IMR-90 (cell line): ENCODE data around the gene BTBD9. TPM values are rescaled to one million over a fixed set of nuclear protein-coding genes. Genes with fewer than 3 reads are reported as not detected.

Source experiments
- ATAC-seq: fragments of 200-7000 bp; cut with Tn5 transposase; 2 replicates; pipeline ENCODE4 v1.9.1; 2020; ENCODE audit warnings: low read depth, mild to moderate bottlenecking, moderate library complexity
- BruUV-seq: library from RNA; stranded (reverse); fragments of 400-500 nt; replicated peaks from 2 replicates; lab custom pipeline; 2021; lab: Mats Ljungman, UMichigan
- CTCF ChIA-PET: fragments of 300-600 bp; formaldehyde crosslinking; extraction: SDS; loops from one replicate; lab custom pipeline; 2021; ENCODE audit warnings: antibody characterized with exemption; lab: Yijun Ruan, JAX
- POLR2A ChIA-PET: fragments of 300-600 bp; sonication (Branson Sonifier 250); formaldehyde crosslinking; loops from one replicate; lab custom pipeline; 2022; ENCODE audit warnings: antibody characterized with exemption; ENCODE audit not compliant: unreplicated experiment; lab: Charles Lee
- DNase-seq: peaks from one replicate; pipeline ENCODE4 v3.0.0; 2013
- H2AFZ ChIP-seq: replicated peaks from 2 replicates; pipeline ENCODE3; 2013; ENCODE audit warnings: low read length, mild to moderate bottlenecking; ENCODE audit not compliant: poor library complexity
- H2AK5ac ChIP-seq: 2 replicates; pipeline ENCODE4 v1.6.1; 2013; ENCODE audit warnings: low read depth, low read length, inconsistent platforms
- H2AK9ac ChIP-seq: replicated peaks from 2 replicates; pipeline ENCODE3; 2013; ENCODE audit warnings: mild to moderate bottlenecking, low read depth, low read length, moderate library complexity; ENCODE audit not compliant: poor library complexity
- H2BK120ac ChIP-seq: 2 replicates; pipeline ENCODE4 v1.6.1; 2013; ENCODE audit warnings: low read depth, low read length, inconsistent platforms
- H2BK15ac ChIP-seq: 3 replicates; pipeline ENCODE4 v1.6.1; 2013; ENCODE audit warnings: low read depth, low read length, inconsistent platforms
- H2BK20ac ChIP-seq: 2 replicates; pipeline ENCODE4 v1.6.1; 2013; ENCODE audit warnings: low read depth, mild to moderate bottlenecking, inconsistent platforms, low read length, moderate library complexity
- H2BK5ac ChIP-seq: 2 replicates; pipeline ENCODE4 v1.6.1; 2013; ENCODE audit warnings: mild to moderate bottlenecking, low read depth, low read length, inconsistent platforms; ENCODE audit not compliant: poor library complexity, severe bottlenecking
- H3K14ac ChIP-seq: replicated peaks from 2 replicates; pipeline ENCODE4 v1.6.1; 2013; ENCODE audit warnings: low read depth, low read length, inconsistent platforms
- H3K18ac ChIP-seq: 2 replicates; pipeline ENCODE4 v1.6.1; 2013; ENCODE audit warnings: low read depth, low read length, control low read depth
- H3K23ac ChIP-seq: 2 replicates; pipeline ENCODE4 v1.6.1; 2013; ENCODE audit warnings: low read depth, low read length, inconsistent platforms
- H3K27ac ChIP-seq: 2 replicates; pipeline ENCODE4 v1.5.1; 2013; ENCODE audit warnings: mild to moderate bottlenecking, control low read depth, low read length; ENCODE audit not compliant: insufficient read depth
- H3K27me3 ChIP-seq: 2 replicates; pipeline ENCODE4 v1.6.1; 2013; ENCODE audit warnings: low read length; ENCODE audit not compliant: control insufficient read depth, insufficient read depth
- H3K36me3 ChIP-seq: 2 replicates; pipeline ENCODE4 v1.6.1; 2013; ENCODE audit warnings: low read length, mixed read lengths; ENCODE audit not compliant: control insufficient read depth, insufficient read depth
- H3K4ac ChIP-seq: 2 replicates; pipeline ENCODE4 v1.6.1; 2013; ENCODE audit warnings: low read depth, low read length, inconsistent platforms
- H3K4me1 ChIP-seq: 2 replicates; pipeline ENCODE4 v1.6.1; 2013; ENCODE audit warnings: low read length, mixed read lengths; ENCODE audit not compliant: control insufficient read depth, insufficient read depth
- H3K4me2 ChIP-seq: 2 replicates; pipeline ENCODE4 v1.6.1; 2013; ENCODE audit warnings: low read depth, mild to moderate bottlenecking, control low read depth, low read length, moderate library complexity
- H3K4me3 ChIP-seq: 2 replicates; pipeline ENCODE4 v1.5.1; 2013; ENCODE audit warnings: low read depth, mild to moderate bottlenecking, control low read depth, low read length, moderate library complexity; ENCODE audit not compliant: insufficient read depth
- H3K56ac ChIP-seq: 2 replicates; pipeline ENCODE4 v1.6.1; 2013; ENCODE audit warnings: low read length, inconsistent platforms; ENCODE audit not compliant: insufficient read depth; ENCODE audit errors: extremely low read depth
- H3K79me1 ChIP-seq, 2 experiments: 2 replicates each; pipeline ENCODE4 v1.6.1; 2013; ENCODE audit warnings: low read length in 2 of 2, inconsistent platforms in 1 of 2, low read depth in 1 of 2
- H3K9ac ChIP-seq: 2 replicates; pipeline ENCODE4 v1.6.1; 2013; ENCODE audit warnings: low read depth, low read length, control low read depth
- H3K9me1 ChIP-seq: 2 replicates; pipeline ENCODE4 v1.6.1; 2013; ENCODE audit warnings: low read length, inconsistent platforms; ENCODE audit not compliant: insufficient read depth
- H3K9me3 ChIP-seq: 2 replicates; pipeline ENCODE4 v1.6.1; 2013; ENCODE audit warnings: low read length; ENCODE audit not compliant: control insufficient read depth, insufficient read depth
- H4K20me1 ChIP-seq: 2 replicates; pipeline ENCODE4 v1.6.1; 2013; ENCODE audit warnings: low read length, inconsistent platforms; ENCODE audit not compliant: insufficient read depth
- H4K5ac ChIP-seq: 2 replicates; pipeline ENCODE4 v1.6.1; 2013; ENCODE audit warnings: mild to moderate bottlenecking, low read depth, low read length, control low read depth
- H4K8ac ChIP-seq, 2 experiments: 2 replicates each; pipeline ENCODE4 v1.6.1; 2013; ENCODE audit warnings: low read depth in 2 of 2, low read length in 2 of 2, control low read depth in 1 of 2, inconsistent platforms in 1 of 2
- H4K91ac ChIP-seq: 2 replicates; pipeline ENCODE4 v1.6.1; 2013; ENCODE audit warnings: low read depth, low read length, inconsistent platforms; ENCODE audit not compliant: insufficient read depth
- BHLHE40 ChIP-seq: fragments of 150-350 bp; IDR thresholded peaks from 2 replicates; pipeline ENCODE4 v1.6.1; 2016; ENCODE audit warnings: mild to moderate bottlenecking, low read depth, low read length
- CEBPB ChIP-seq: IDR thresholded peaks from 2 replicates; pipeline ENCODE4 v1.6.1; 2012; ENCODE audit warnings: low read depth, low read length, improper control_type of control experiment
- CHD1 ChIP-seq: IDR thresholded peaks from 2 replicates; pipeline ENCODE4 v1.6.1; 2012; ENCODE audit warnings: low read depth, low read length, improper control_type of control experiment
- CTCF ChIP-seq: conservative IDR thresholded peaks from 2 replicates; pipeline ENCODE4 v1.5.1; 2012; ENCODE audit warnings: mild to moderate bottlenecking, low read depth, low read length, improper control_type of control experiment
- ELK1 ChIP-seq: fragments of 150-350 bp; IDR thresholded peaks from 2 replicates; pipeline ENCODE4 v1.6.1; 2016; ENCODE audit warnings: low read depth, mild to moderate bottlenecking, low read length, moderate library complexity, borderline replicate concordance
- FOS ChIP-seq: fragments of 150-350 bp; IDR thresholded peaks from 2 replicates; pipeline ENCODE4 v1.6.1; 2016; ENCODE audit warnings: low read depth, low read length
- MAFK ChIP-seq: IDR thresholded peaks from 2 replicates; pipeline ENCODE4 v1.6.1; 2012; ENCODE audit warnings: low read depth, low read length, improper control_type of control experiment
- MAZ ChIP-seq: IDR thresholded peaks from 2 replicates; pipeline ENCODE4 v1.6.1; 2012; ENCODE audit warnings: low read depth, mild to moderate bottlenecking, low read length, improper control_type of control experiment, moderate library complexity, borderline replicate concordance
- MXI1 ChIP-seq: IDR thresholded peaks from 2 replicates; pipeline ENCODE4 v1.6.1; 2012; ENCODE audit warnings: low read depth, mild to moderate bottlenecking, low read length, moderate library complexity, borderline replicate concordance
- NFE2L2 ChIP-seq: fragments of 150-350 bp; IDR thresholded peaks from 2 replicates; pipeline ENCODE4 v1.6.1; 2016; ENCODE audit warnings: low read depth, mild to moderate bottlenecking, low read length
- POLR2A ChIP-seq: IDR thresholded peaks from 2 replicates; pipeline ENCODE4 v1.6.1; 2012; ENCODE audit warnings: mild to moderate bottlenecking, low read depth, low read length
- RAD21 ChIP-seq: IDR thresholded peaks from 2 replicates; pipeline ENCODE4 v1.6.1; 2012; ENCODE audit warnings: low read length, improper control_type of control experiment
- RCOR1 ChIP-seq: IDR thresholded peaks from 2 replicates; pipeline ENCODE4 v1.6.1; 2012; ENCODE audit warnings: mild to moderate bottlenecking, low read length, improper control_type of control experiment; ENCODE audit not compliant: insufficient replicate concordance
- RFX5 ChIP-seq: IDR thresholded peaks from 2 replicates; pipeline ENCODE4 v1.8.0; 2012; ENCODE audit warnings: low read depth, mild to moderate bottlenecking, low read length, moderate library complexity
- USF2 ChIP-seq: fragments of 150-350 bp; IDR thresholded peaks from 2 replicates; pipeline ENCODE4 v1.6.1; 2017; ENCODE audit warnings: mild to moderate bottlenecking, antibody characterized with exemption, low read length, low read depth
- WGBS, 2 experiments: methylation state at CpG; one replicate each; pipeline versions ENCODE4 v1.1.5 to v1.1.7; 2013; ENCODE audit warnings: missing lambda C conversion rate in 2 of 2; ENCODE audit not compliant: insufficient read length in 1 of 2; ENCODE audit errors: extremely low coverage in 2 of 2; 5-methylcytosine and 5-hydroxymethylcytosine counted together
- dilution Hi-C: fragments of 300-500 bp; cut with HindIII; formaldehyde crosslinking; loops from one replicate; pipeline ENCODE4 v1.14.3; 2018; ENCODE audit warnings: low sequenced_read_pairs; ENCODE audit not compliant: unreplicated experiment
- in situ Hi-C: fragments of 300-500 bp; cut with MboI; formaldehyde crosslinking; loops from 3 replicates; pipeline ENCODE4 v1.14.3; 2019; ENCODE audit warnings: low sequenced_read_pairs, inconsistent platforms, mixed read lengths
- intact Hi-C: fragments of 100-400 bp; cut with micrococcal nuclease; formaldehyde crosslinking; loops from 2 replicates; pipeline ENCODE4 v1.10.0; 2022
- polyA plus RNA-seq, 3 experiments: library from polyadenylated mRNA; depleted of rRNA; stranded (reverse); fragments of >200 nt; gene quantifications; 2 replicates each; pipeline ENCODE4 v1.2.3, GENCODE V29; 2012; ENCODE audit warnings: low replicate concordance in 1 of 3
- total RNA-seq: library from RNA; depleted of rRNA; stranded (reverse); fragments of >200 nt; gene quantifications from 2 replicates; pipeline ENCODE4 v1.2.3, GENCODE V29; 2012

BTBD9 gene
- total and polyA plus RNA-seq, 2 of the 4 experiments (the other 2 are of a cell fraction) = 4.1 to 22.0 TPM

- BruUV-seq = no TSS peak
- H2AK5ac ChIP-seq = peak overlapping the region; percentile 40; the same call in 1 of the 2 replicates
- dilution Hi-C loops (no loop called here), in situ Hi-C loops (no loop called here), intact Hi-C loops (loop anchor here (5.0 kb wide), 1 partner anchor 75 kb away; no protein-coding TSS in a partner anchor)
- H2BK15ac ChIP-seq = 0 out of 3 replicates have a peak overlapping the region, but pooled peaks have one; percentile 31
- no peaks in the 10 kb centered on the region for H3K9me3 ChIP-seq
- no peaks in the 10 kb centered on the region for H4K20me1 ChIP-seq
- peak overlapping the region in 1 of 2 experiments; percentile 84; a peak in 3 of 4 replicates for H4K8ac ChIP-seq
- peak overlapping the region; percentile 89; the same call in 1 of the 2 replicates for H4K91ac ChIP-seq
- peak overlapping the region; percentile 93; the same call in 1 of the 2 replicates for H3K4ac ChIP-seq
- peak overlapping the region; percentile 31; the same call in 1 of the 2 replicates for H4K5ac ChIP-seq
- H3K18ac ChIP-seq = peak overlapping the region; percentile 80; the same call in 1 of the 2 replicates
- peak overlapping the region; percentile 91 for H2BK20ac ChIP-seq
- H3K36me3 ChIP-seq = no peaks in the 10 kb centered on the region
- H3K4me2 ChIP-seq = peak overlapping the region; percentile 70
- peaks cover 18% of the 10 kb centered on the region for H3K4me1 ChIP-seq
- H3K14ac ChIP-seq = peak overlapping the region; percentile 53; the same call in 1 of the 2 replicates
- H3K79me1 ChIP-seq = peaks cover 0 to 5% of the 10 kb centered on the region in 2 experiments; a peak in 2 of 4 replicates
- POLR2A ChIA-PET = no interaction called here
- ATAC-seq = peak; percentile 93
- peak; percentile 92 for DNase-seq
- H3K9ac ChIP-seq = peak overlapping the region; percentile 16; the same call in 1 of the 2 replicates
- H3K56ac ChIP-seq = peak overlapping the region; percentile 83
- H2BK120ac ChIP-seq = peak overlapping the region; percentile 94
- no CpG with 5 or more reads among the region's 1 CpG for WGBS, 2 experiments
- no peak overlapping the region for H2AFZ ChIP-seq
- peaks cover 12% of the 10 kb centered on the region for H3K9me1 ChIP-seq
- H3K27me3 ChIP-seq = no peaks in the 10 kb centered on the region
- peak overlapping the region; percentile 96 for H2BK5ac ChIP-seq
- no peak overlapping the region for H2AK9ac ChIP-seq
- CTCF ChIA-PET = no interaction called here
- peak overlapping the region; percentile 11; the same call in 1 of the 2 replicates for H3K4me3 ChIP-seq
- H3K23ac ChIP-seq = peak overlapping the region; percentile 93; the same call in 1 of the 2 replicates
- peak overlapping the region; percentile 36; the same call in 1 of the 2 replicates for H3K27ac ChIP-seq
- no peak for TF ChIP-seq CTCF
- no peak for TF ChIP-seq ELK1
- TF ChIP-seq FOS = no peak
- TF ChIP-seq MAFK = no peak
- TF ChIP-seq RAD21 = no peak
- TF ChIP-seq NFE2L2 = no peak
- 0 out of 2 replicates have a peak, but pooled peaks have one; percentile 29 for TF ChIP-seq CEBPB
- no peak for TF ChIP-seq POLR2A
- peak; percentile 13; the same call in 1 of the 2 replicates for TF ChIP-seq BHLHE40
- no peak for TF ChIP-seq USF2
- no peak for TF ChIP-seq CHD1
- TF ChIP-seq RFX5 = no peak
- TF ChIP-seq RCOR1 = peak; percentile 39
- TF ChIP-seq MXI1 = no peak
- TF ChIP-seq MAZ = no peak
Observed at GRCh38 chr6:38262026-38262425, 377.7 kb downstream of the BTBD9 start.
